Measurements from ENCODE around the gene SDCCAG8. TPM values are rescaled to one million over a fixed set of nuclear protein-coding genes. Genes with fewer than 3 reads are reported as not detected.

The SDCCAG8 gene
- polyA plus RNA-seq, 1 donor: 20.2 TPM

DNA sequence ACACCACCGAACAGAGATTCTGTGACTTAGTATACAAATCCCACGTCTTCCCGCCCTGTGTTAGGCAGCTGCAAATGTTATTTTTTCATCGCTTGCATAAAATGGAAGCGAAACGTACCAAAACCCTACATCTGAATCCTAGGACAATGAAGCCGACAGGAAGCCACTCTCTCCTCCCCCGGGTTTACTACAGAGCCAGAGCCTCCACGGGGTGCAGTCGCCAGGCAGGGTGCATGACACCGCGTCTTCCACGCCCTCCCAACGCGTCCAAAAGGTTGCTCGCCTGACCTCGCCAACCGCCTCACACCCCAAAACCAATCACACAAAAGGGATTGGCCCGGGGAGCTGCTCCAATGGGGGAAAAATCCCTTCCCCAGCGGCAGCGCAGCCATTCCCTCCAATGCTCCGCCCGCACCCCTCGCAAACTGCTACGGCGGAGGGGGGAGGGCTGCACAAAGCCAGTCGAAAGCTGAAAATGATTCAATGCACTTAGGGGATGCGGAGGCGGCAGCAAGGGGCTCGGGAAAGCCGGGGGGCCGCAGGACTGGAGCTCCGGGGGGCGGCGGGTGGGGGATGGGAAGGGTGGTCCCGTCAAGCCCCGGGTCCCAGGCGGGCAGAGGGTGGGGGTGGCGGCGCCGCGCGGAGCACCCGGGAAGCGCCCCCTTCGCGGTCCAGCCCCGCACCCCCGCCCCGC, 1.5 kb upstream of the SDCCAG8 start:
- peak; percentile 63 for DNase-seq

GRCh38 chr1:243254927-243255790, 682 bp upstream of the SDCCAG8 start, which contains the start of gene CEP170:
Gene CEP170, minus strand, starts transcription at chr1:243255281. Its CDS starts 30,001 bp downstream, at chr1:243225280.
- peak; percentile 97 for DNase-seq

DNA sequence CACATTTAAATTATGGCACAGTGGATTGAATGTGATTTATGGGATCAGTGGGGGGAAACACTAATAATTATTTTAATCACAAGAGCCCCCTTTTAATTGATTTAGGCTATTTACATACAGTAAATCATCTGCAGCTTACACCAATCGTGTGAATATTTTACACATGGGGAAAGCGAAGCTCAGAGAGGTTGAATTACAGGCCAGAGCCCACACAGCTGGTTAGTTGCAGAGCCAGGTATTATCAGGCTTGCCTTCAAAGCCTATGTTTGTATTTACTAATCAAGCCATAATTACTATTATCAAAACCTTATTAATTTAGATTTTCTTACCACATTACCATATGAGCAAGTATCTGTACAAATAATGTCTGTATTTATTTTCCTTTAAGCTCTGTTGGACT, 749 bp downstream of the SDCCAG8 start:
- no peak for DNase-seq

DNA sequence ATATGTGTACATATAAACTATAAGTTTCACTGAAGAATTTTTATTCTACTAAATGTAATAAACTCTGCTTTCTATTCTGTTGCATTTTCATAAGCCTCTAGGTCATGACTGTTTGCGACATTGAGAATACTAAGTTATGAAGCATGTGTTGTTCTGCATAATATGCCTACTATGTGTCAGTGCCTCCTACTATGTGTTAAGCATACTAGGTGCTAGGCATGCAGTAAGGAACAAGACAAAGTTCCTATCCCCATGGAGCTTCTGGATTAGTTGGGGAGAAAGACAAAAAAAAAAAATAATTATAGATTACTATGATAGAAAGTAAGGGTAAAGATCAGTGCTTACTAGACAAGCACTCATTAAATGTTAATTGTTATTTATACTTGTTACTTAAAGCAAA, 1.3 kb downstream of the SDCCAG8 start:
- no peak for DNase-seq

DNA sequence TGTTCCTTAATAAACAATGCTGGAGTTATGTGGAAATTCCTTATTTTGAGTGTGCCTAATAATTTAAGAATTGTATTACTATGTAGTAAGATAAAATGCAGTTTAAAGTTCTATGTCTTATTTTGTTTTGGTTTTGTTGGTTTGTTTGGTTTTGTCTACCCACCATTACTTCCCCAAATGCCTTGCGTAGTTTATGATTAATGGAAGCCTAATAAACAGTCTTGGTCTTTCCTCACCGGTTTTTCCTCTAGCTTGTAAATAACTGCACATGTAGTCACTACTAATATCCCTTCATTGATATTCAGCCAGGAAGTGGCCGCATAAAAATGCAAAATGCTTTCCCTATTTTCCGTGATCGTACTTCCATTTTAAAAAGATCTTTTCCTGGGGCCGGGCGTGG, 2.9 kb downstream of the SDCCAG8 start:
- no peak for DNase-seq

DNA sequence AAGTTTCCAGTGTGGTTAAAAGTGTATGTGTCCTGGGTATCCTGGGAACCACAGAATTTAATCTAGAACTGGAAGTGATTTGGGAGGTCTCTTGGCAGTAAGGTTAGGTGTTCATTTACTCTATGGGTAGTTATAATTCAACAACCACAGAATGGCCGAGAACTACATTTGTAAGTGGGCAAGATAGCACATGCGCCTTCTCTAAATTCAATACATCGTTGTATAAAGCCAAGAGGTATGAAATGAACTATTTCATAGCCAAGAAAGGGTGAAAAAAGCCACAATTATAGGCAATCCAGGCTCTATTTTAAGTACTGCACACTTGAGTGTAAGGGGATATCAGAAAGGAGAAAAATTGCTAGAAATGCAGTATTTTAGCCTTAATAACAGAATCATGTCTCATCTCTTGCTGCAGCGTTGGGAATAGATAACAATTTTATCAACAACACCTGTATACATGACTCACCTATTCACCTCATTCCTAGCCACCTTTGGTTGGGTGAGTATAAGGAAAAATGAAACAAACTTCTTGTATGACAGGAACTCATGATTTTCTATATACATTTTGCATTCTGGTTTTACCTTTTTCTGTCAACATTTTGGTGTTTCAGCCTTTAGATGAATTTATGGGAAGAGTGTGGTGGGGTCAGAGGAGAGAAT, 4.5 kb downstream of the SDCCAG8 start:
- no peak for DNase-seq

GRCh38 chr1:243261390-243261789, 5.5 kb downstream of the SDCCAG8 start:
- DNase-seq: peak; percentile 48

DNA sequence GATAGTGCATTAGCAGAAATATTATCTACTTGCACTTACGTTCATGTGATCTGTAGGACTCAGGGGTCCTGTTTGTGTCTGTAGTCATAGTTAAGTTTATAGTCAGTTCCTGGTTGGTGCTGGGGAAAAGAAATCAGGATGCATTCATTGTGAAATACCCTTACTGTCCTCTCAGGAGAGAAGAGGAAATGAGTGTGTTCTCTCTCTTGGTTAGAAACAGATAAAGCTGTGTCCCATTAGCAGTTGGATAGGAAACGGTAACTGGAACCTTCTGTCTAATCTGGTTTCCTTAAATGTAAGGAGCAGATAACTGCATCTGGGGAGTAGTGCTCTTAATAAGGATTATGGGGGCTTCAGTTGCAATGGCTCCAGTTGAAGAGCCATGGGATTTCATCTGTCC, 8.9 kb downstream of the SDCCAG8 start:
- DNase-seq: no peak

GRCh38 chr1:243266231-243266630, 10.4 kb downstream of the SDCCAG8 start:
- DNase-seq: no peak

DNA sequence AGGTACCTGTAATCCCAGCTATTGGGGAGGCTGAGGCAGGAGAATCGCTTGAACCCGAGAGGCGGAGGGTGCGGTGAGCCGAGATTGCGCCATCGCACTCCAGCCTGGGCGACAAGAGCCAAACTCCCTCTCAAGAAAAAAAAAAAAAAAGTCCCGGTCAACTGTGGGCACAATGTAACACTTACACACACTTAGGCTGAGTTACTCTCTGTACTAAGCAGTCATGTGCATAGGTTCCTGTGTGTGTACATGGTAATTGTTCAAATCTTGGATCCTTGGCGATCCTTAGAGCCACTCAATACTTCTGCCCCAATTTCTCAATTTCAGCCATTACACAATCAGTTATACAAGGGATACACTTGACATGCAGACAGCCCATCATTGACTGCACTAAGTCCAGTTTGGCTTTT, 11.6 kb downstream of the SDCCAG8 start:
- DNase-seq: no peak

GRCh38 chr1:243267914-243268653, 12.2 kb downstream of the SDCCAG8 start:
- DNase-seq: no peak

DNA sequence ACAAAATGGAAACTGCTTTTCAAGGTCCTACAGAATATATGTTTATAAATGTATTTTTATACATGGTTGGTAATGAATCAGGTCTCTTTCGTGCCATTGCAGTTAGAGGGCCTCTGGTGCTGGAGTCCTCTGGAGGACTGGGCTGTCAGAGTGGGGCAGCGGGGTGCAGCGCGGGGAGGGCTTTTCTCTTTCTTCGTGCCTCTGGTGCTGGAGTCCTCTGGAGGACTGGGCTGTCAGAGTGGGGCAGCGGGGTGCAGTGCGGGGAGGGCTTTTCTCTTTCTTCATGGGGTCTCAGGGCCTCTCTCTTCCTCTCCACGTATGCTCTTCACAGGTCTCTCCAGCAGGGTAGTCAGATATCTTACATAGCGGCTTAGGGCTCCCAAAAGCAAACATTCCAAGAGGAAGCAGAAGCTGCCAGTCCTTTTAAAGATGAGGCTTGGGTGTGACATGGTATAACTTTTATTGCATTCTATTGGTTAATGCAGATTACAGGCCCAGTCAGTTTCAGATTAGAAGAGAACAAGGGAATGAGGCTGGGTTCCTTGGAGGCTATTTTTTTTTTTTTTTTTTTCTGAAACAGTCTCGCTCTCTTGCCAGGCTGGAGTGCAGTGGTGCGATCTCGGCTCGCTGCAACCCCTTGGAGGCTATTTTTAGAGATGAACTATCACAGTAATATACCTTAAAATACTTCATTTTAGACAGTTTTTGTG, 13.1 kb downstream of the SDCCAG8 start:
- no peak for DNase-seq

DNA sequence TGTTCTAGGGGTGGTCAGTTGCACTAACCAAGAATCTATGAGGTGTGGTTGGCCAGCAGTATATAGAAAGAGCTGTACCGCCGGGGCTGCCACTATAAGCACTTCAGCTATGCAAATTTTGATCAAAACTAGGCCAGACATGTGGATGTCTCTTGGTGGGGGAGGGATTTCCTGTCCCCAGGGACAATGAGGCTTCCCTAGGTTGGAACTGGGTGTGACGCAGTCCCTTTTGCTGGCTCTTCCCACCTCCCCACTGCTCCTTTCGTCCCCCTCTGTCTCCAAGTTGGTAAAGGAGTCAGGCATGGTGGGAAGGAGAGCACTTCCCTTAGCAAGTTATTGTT, 13.6 kb downstream of the SDCCAG8 start:
- no peak for DNase-seq

GRCh38 chr1:243270097-243270864, 14.4 kb downstream of the SDCCAG8 start:
- DNase-seq: no peak

DNA sequence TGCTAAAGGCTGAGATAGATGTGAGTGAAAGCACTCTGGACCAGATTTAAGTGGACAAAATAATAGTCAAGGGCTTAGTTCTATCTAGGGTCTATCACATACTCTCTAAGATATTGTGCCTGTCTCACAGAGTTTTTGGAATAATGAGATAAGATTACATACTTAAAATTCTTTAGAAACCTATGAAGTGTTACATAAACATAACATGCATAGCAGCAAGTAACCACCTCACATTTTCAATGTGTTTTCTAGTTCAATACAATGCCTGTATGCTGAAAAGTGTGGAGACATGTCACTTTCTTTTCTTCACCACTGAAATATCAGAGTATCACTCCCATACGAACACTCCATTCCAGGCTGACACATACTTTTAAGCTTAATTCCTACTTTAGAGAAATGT, 16.2 kb downstream of the SDCCAG8 start:
- no peak for DNase-seq

GRCh38 chr1:243272401-243272800, 16.6 kb downstream of the SDCCAG8 start:
- DNase-seq: no peak

DNA sequence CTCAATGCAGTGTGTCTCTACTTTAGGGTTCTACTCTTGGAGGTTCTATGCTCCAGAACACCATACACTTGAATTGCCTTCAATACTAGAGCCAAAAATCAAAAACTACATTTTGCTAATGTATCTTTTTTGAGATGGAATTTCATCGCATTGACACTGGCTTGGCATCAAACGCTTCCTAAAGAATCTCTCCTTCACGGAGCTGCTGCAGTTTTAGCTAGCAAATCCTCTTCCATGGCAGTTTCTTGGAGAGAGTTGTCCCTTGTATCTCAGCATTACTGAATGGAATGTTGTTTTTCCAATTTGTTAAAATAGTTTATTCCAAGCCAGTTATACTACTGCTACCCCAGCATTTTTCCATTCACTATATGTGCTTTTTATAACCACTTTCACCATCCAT, 17.7 kb downstream of the SDCCAG8 start:
- DNase-seq: no peak

GRCh38 chr1:243273945-243274344, 18.1 kb downstream of the SDCCAG8 start:
- DNase-seq: no peak

GRCh38 chr1:243275316-243275715, 19.5 kb downstream of the SDCCAG8 start:
- no peak for DNase-seq

DNA sequence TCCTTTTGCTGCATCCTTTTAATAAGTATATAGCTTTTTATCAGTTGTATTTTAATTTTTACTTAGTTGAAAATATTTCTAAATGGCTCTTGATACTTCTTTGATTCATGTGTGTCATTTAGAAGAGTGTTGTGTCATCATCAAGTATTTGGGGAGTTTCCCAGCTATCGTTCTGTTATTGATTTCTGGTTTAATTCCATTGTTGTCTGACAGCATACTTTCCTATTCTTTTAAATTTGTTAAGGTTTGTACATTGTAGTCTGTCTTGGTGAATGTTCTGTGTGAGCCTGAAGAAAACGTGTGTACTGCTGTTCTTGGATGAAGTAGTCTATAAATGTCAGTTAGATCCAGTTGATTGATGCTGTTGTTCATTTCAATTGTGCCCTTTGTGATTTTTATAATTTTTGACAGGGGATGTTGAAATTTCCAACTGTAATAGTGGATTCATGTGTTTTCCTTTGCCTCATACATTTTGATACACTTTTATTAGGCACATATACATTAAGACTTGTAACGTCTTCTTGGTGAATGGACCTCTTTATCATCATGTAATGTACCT, 24.8 kb downstream of the SDCCAG8 start:
- DNase-seq: no peak

- DNase-seq: no peak
These were observed 25.8 kb downstream of the SDCCAG8 start for GRCh38 chr1:243281672-243282071.

Data from hindlimb muscle (tissue), 1 donor.